Omental fat pad (tissue), 4 donors: ENCODE data around the gene TROAP. TPM values are rescaled to one million over a fixed set of nuclear protein-coding genes. Genes with fewer than 3 reads are reported as not detected.
"Not testable (repeated sequence)": the region's sequence is repeated elsewhere in the genome, so short reads cannot be mapped to it uniquely, and the experiment has no call there.

Experiments used
- ATAC-seq: fragments of 150-250 bp; one replicate; pipeline ENCODE4 v1.9.1; 2016; ENCODE audit warnings: mild to moderate bottlenecking, moderate library complexity; ENCODE audit not compliant: low FRiP score
- DNase-seq: peaks from one replicate; pipeline ENCODE4 v3.0.0-alpha.2; 2019; ENCODE audit warnings: low spot score
- CTCF ChIP-seq, 3 donors: fragments of 450-650 bp; IDR thresholded peaks; one replicate each; pipeline ENCODE4 v1.5.1; 2016 to 2017; ENCODE audit warnings: antibody characterized with exemption in 3 of 3, mild to moderate bottlenecking in 3 of 3, moderate library complexity in 2 of 3
- total RNA-seq, 4 donors: library from RNA; depleted of rRNA; stranded (reverse); fragments of >200 nt; gene quantifications; one replicate each; pipeline ENCODE4 v1.1.0, GENCODE V29; 2016

TROAP gene
- total RNA-seq: 1 to 10 TPM in 1 of 4 donors, under 1 TPM in 1, not detected in 2; 0.37 to 1.6 TPM

DNA sequence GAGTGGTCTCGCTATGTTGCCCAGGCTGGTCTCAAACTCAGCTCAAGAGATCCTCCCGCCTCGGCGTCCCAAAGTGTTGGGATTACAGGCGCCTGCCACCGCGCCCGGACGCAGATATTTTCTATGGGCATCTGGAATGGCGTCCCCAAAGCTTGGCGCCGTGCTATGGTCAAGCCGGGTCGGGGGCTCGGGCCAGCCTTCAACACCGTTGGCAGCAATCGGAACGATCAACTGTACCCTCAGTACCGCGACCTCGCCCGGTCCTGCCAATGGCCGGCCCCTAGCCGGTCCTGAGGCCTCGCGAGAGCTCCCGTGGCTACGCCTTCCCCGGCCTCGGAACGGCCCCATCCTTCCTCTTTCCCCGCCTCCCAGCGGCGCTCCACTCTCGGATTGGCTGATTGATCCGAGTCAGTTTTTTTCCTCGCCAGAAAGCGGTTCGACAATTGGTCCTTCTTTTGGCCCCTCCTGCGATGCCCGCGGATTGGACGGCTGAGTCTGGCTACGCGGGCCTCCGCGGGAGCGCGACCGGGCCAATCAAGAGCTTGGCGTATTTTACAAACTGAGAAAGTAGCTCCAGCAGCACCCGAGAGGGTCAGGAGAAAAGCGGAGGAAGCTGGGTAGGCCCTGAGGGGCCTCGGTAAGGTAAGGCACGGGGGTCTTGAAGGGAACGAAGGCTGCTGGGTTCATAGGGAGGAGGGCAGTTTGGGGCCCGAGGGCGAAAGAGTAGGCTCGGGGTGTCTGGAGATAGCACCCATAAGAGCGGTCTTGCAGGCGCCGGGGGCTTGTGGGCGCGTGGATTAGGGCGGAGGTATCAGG lies at the start of gene TROAP:
Gene TROAP (plus strand): TSS at position 548 of the 816 bp plus-strand sequence. CDS start 354 bp downstream, outside the sequence.
- no peak for TF ChIP-seq CTCF (IDR thresholded peaks at IDR 0.05)
- ATAC-seq (peak; percentile 100), DNase-seq (peak; percentile 88)

- no peak for DNase-seq
- no peak for TF ChIP-seq CTCF (IDR thresholded peaks at IDR 0.05)
- ATAC-seq: no peak
Measured at GRCh38 chr12:49273726-49274395, 49.2 kb upstream of the TROAP start.

GRCh38 chr12:49274396-49275069 lies 48.5 kb upstream of the TROAP start:
- no peak for TF ChIP-seq CTCF (IDR thresholded peaks at IDR 0.05)
- DNase-seq (no peak), ATAC-seq (no peak)

GRCh38 chr12:49276304-49277290 lies 46.5 kb upstream of the TROAP start:
- no peak for TF ChIP-seq CTCF (IDR thresholded peaks at IDR 0.05)
- ATAC-seq (peak; percentile 29), DNase-seq (no peak)

DNA sequence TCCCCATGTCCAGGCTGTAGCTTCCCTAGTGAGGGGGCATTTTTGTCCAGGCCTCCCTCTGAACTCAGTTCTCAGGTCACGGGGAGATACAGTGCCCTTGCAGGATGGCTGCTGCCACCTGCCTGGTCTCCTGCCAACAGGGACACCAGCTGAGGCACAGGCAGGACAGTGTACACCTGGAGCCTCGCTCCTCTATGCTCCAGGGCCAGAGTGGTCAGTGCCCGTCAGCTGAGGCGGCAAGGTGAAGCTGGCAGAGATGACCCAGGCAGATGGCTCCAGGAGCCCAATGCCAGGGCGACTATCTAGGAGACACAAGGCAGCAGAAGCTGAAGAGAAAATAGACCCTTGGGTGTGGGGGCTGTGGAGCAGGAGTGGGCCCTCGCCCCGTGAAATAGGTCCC lies 45.6 kb upstream of the TROAP start:
- ATAC-seq (no peak), DNase-seq (no peak)
- no peak for TF ChIP-seq CTCF (IDR thresholded peaks at IDR 0.05)

DNA sequence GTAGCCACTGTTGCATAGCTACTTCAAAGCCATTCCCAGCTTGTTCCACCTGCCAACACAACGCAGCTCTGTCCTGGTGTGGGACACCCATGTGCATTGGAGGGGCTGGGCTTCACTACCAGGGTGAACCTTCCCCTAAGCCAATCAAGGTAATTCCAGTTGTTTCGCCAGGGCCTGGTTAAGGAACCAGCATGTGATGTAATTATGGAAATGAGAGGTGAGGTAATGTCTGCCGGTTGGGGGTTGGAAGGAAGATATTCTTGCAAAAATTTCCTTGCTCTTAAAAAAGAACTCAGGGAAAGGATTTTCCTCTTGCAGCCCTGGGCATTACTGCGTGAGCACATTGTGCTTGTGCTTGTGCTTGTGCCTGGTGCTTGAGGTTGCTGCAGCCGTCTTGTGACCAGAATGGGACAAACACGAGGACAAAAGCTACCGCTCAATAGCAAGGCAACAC lies 43.3 kb upstream of the TROAP start:
- ATAC-seq (no peak), DNase-seq (no peak)
- TF ChIP-seq CTCF (IDR thresholded peaks at IDR 0.05): no peak

DNA sequence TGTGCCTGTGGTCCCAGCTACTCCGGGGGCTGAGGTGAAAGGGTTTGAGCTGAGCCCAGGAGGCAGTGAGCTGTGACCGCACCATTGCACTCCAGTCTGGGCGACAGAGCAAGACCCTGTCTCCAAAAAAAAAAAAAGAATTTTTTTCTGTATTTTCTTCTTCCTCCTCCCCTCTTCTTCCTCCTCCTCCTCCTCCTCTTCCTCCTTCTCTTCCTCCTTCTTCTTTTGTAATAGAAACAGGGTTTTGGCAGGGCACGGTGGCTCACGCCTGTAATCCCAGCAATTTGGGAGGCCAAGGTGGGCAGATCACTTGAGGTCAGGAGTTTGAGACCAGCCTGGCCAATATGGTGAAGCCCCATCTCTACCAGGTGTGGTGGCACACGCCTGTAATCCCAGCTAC lies 42.5 kb upstream of the TROAP start:
- not testable (repeated sequence) for ATAC-seq, DNase-seq
